Hematopoietic multipotent progenitor cell treated with erythropoietin and hydrocortisone succinate and interleukin-3 and kit ligand, for 4 days (in vitro differentiated cells): Measurements from ENCODE around the gene SLF1.

Source experiments
- DNase-seq: peaks from one replicate; pipeline ENCODE4 v3.0.0-alpha.2; 2015

SLF1 gene

GRCh38 chr5:94667937-94668336 is 49.5 kb downstream of the SLF1 start:
- DNase-seq = no peak

DNA sequence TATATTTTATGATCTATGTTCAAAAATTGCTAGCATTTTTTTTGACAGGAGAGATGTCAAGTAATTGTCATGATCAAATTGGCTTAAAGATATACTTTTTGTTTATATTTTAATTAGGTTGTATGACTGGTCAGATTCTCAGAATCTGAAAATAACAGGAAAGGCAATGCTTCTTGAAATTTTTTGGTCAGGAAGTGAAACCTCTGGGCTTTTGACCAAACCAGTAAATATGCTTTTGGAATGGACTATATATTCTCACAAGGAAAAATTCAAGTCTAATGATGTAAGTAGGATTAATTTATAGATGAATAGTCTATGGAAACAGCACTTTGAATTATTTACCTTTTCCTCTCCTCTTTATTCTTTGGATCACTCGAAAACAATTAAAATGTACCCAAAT is 52.3 kb downstream of the SLF1 start:
- no peak for DNase-seq

DNA sequence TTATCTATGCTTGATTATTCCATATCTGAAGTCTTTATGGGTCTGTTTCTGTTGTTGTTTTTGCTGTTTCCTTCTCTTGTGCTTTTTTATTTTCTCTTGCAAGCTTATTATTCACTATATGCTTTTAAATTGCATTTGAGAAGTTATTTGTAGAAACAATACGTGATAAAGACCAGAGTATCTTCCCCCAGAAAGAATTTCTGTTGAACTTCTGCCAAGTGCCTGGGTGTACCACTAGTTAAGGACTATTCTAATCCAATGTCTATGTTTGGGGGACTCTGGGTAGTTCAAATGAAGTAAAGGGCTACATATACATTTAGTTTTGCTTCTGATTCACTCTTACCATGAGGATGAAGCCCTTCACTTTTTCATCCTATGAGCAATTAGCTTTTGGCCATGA is 54.3 kb downstream of the SLF1 start:
- peak; percentile 15 for DNase-seq

GRCh38 chr5:94674490-94675382 is 56.3 kb downstream of the SLF1 start:
- DNase-seq = peak; percentile 37

DNA sequence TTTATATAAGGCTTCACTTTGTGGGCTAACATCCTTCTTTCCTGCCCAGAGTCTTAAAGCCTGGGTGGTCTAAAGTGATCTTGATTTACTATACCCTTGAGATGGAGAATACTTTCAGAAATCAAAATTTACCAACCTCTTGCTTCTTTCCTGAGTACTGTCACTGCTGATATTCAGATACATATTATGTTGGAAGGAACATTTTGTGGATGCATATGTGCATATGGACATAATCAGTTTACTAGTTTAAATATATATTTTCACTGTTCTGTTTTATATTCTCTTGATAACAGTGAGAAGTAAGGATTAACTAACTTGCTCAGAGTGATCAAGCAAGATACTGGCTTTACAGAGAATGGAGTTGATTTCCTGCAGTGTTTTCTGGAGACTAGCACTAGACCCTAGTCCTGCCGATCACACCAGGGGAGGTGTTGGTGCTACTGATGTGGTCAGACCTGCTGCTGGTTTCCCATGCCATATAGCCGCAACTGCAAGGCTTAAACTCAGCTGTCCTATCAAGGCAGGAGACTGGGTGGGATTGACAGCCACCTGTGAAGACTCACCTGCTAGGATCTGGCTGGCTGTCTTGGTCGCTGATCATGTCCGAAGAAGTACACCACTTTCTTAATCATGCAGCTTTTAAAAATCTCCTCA is 57.6 kb downstream of the SLF1 start:
- no peak for DNase-seq

DNA sequence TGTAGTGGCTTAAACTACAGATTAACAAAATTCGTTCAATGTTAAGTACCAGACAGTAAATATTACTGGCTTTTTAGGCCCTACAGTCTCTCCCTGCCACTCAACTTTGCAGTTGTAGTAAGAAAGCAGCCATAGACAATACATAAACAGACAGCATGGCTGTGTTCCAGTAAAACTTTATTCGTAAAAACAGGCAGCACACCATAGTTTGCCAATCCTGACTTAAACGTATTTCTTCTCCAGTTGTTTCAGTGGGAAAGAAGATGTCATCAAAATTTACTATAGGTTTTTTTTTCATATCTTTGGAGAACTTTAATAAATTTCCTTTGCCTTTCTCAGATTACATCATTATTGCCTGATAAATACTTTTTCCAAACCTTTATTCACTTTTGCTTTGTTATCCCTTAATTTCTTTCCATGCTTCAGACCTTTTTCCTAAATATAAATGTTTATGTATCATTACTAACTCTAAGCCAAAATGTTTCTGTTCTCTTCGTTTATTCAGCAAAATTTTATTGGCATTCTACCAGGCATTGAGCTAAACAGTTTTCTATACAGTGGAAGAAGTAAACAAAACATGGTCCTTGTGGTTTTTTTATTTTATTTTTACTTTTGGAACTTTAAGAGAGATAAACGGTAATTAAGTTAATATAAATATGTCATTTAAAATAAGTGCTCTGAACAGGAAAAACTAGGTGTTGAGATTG is 64.5 kb downstream of the SLF1 start:
- no peak for DNase-seq

GRCh38 chr5:94689908-94690307 is 71.4 kb downstream of the SLF1 start:
- no peak for DNase-seq

DNA sequence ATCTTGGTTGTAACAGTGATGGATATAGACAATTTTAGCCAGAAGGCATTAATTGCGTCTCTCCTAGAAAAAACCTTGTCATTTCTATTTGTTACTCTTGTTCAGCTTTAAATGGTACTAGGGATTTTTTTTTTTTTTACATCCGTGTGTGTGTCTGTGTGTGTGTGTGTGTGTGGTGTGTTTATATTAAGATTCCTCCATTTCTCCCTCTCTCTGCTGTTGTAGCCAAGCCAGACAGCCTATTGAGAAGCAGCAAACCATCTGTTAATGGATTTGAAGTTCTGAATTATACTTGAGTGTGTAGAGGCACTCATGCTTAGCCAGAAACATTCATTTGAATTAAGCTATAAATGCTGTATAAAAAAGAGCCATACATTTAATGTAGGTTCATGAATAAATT is 72.3 kb downstream of the SLF1 start:
- DNase-seq = no peak

- no peak for DNase-seq
Observed at GRCh38 chr5:94691291-94691690, 72.8 kb downstream of the SLF1 start.

DNA sequence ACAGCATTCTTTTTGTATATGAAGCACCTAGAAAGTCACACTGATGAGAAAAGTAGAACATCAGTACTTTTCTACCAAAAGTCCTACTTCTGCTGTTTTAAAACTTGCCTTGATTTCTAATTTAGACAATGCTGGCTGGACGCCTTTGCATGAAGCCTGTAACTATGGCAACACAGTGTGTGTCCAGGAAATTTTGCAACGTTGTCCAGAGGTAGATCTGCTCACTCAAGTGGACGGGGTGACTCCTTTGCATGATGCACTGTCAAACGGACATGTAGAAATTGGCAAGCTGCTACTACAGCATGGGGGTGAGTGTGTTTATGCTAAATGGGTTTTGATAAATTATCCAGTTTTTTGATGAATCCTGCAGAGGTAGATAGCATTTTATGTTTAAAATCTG is 73.5 kb downstream of the SLF1 start:
- DNase-seq = no peak

DNA sequence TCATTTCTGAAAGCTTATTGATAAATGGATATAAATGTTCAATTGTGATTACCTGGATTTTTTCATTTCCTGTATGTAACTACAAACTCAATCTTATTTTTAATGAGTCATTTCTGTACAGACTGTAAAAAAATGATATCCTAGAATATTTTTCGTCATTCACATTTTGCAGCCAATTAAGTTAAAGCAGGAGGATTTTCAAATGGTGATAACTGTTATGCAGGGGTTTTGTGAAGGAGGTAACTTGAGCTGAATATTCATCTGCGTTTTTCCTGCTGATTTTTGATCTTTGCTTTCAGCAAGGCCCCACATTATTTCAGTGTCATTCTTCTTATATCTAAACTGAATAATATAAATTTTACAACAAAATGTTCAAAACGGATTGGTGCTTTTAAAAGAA is 74.1 kb downstream of the SLF1 start:
- no peak for DNase-seq

DNA sequence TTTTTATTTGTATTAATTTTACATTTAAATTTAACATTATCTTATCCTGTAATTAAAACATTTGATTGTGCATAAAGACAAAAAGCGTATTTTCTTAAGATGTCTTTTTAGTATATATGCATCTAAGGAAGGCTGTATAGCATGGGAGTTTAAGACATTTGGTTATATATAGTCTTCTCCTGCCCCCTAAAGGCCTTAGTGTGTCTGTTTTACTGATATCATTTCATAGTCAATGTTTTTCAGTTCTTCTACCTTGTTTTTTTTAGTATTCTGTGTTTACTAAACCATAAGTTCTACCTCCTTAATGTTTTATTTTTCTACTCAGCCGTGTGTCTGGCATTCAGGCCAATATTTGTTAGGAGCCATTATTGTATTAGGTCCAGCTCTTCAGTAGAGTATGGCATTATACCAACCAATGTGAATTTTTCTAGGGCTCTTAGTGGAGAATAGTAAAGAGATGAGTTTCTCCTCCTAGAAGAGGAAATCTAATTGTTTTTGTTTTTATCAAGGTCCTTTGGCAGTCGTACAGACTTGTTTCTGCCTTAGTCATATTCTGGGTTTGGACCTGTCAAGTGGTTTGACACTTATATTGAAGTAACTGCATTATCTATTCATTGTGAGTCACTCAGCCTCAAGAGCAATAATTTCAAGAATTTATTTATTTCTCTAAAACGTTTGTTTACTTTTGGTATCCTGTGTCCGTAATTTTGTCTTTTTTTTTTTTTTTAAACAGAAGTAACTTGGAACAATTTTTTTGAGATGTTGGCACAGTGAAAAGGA is 74.8 kb downstream of the SLF1 start:
- peak; percentile 77 for DNase-seq

- no peak for DNase-seq
Observed at GRCh38 chr5:94693845-94694370, 75.4 kb downstream of the SLF1 start.

GRCh38 chr5:94694671-94695070 is 76.2 kb downstream of the SLF1 start:
- DNase-seq = no peak

GRCh38 chr5:94698197-94698596 is 79.7 kb downstream of the SLF1 start:
- no peak for DNase-seq

GRCh38 chr5:94699562-94699961 is 81.1 kb downstream of the SLF1 start:
- DNase-seq = no peak

GRCh38 chr5:94700592-94700991 is 82.1 kb downstream of the SLF1 start:
- no peak for DNase-seq

GRCh38 chr5:94702729-94703128 is 84.3 kb downstream of the SLF1 start:
- no peak for DNase-seq

DNA sequence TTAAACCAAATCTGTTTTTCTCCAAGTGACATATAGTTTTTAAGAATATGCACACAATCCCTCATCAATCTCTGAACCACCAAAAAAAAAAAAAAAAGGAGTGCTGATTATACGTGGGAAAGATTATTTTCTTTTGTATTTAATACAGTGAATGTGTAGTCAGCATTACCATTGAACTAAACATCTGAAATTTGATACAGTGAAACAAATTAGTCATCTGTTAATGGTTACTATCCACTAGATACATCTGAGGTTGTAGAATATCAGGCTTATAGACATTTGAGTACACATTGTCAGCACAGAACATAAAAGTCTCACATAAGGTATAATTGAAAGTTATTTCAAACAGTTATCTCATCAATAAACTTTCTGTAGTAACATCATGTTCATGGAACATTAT is 87.0 kb downstream of the SLF1 start:
- DNase-seq = no peak

DNA sequence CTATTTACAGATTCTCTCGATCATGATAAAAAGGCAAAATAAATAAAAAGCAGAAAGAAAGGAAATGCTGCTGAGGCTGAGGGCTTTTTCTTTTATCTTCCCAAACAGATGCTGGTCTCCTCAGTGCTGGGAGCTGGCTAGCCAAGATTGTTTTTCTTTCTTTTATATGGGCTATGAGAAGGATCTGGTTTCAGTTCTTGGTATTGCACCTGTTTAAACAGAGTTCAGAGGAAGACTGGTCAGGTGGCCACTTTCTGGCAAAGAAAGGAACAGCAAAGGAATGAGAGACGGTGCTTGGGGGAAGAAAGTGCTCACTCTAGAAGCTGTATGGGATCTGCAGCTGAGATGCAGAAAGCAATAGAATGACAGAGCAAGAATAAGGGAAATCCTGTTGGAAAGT is 88.9 kb downstream of the SLF1 start:
- DNase-seq = peak; percentile 17

DNA sequence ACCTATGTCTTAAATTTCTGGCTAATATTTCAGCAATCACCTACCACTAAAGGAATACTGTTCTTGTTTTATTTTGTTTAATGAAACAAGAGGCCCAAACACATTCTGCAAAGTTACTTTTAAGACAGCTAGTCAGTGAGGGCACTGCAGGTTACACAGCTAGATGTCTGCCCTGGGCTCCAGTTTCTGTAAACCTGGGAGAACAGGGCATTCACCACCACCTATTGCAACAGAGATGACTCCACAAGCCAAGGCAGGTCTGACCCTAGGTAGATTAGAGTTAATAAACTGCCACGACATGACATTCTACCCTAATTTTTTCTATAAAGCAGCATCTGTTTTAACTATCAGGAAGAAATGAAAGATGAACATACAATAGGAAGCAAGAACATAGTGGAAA is 90.8 kb downstream of the SLF1 start:
- DNase-seq = no peak

DNA sequence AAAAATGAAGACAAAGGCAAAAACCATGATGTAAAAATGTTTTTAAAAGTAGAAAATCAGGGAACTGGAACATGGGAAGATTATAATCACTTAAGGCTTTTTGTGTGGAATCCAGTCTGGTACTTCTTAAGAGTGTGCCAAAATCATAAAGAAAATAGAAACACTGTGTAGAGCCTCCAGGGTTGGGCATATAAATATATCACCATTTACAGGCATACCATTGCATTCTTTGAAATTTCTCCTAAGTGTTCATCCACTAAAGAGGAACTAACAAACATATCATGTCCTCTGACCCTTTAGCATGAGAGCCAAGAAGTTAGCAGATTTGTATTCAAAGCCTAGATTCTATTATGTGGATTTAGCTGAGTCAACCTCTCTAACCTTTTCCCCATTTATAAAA is 93.3 kb downstream of the SLF1 start:
- no peak for DNase-seq

- DNase-seq = no peak
Observed at GRCh38 chr5:94715768-94716167, 97.3 kb downstream of the SLF1 start.
